Measurements from ENCODE around the gene SNRK.

Gene SNRK

DNA sequence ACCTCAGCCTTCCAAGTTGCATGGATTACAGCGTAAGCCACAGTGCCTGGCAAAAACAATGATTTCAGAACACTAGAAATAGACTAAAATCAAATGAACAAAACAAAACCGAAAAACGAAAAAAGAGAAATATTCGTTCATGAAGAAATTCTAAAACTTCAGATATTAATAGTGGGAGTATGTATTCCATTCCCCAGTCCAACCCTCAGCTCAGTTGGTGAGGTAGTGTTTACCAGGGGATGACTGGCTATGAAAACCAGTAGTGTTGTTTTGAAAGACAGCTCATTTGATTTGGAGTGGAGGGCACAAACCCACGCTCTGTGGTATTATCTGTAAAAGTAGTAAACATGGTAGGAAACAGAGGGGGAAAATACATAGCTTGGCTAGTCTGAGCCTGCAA lies 6.8 kb upstream of the SNRK start:
- Histone ChIP-seq H3K4me1 (ENCODE audit: control insufficient read depth, insufficient read depth, low read length) (no peaks in the 10 kb centered on the region), H3K4me3 (ENCODE audit: low read length) (no peak overlapping the region), H3K27me3 (ENCODE audit: control insufficient read depth, insufficient read depth, low read length) (no peaks in the 10 kb centered on the region), H3K36me3 (ENCODE audit: control insufficient read depth, insufficient read depth, low read length) (no peaks in the 10 kb centered on the region), H3K9ac (ENCODE audit: low read length) (no peak overlapping the region), H3K27ac (ENCODE audit: low read depth, low read length) (no peak overlapping the region)

GRCh38 chr3:43281020-43281419 lies 5.3 kb upstream of the SNRK start:
- no peaks in the 10 kb centered on the region for H3K27me3 ChIP-seq (ENCODE audit: control insufficient read depth, insufficient read depth, low read length)

DNA sequence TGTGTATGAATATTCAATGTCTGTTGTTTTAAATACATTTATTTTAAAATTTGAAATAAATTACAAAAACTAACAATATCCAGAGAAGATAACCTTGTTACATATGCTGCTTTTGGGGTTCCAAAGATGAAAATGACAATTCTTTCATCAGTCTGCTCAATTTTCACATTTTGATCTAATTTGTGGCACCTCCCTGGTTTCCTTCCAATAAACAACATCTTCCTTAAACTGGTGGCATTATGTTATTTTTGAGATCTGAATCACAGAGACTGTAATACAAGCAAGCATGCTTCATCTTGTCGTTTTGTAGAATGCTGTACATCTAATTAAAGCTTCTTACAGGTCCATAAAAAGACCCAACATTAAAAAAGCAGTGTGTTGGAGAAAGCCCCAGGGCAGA lies 2.2 kb upstream of the SNRK start:
- H3K9ac ChIP-seq (ENCODE audit: low read length), result no peak overlapping the region
- H3K27ac ChIP-seq (ENCODE audit: low read depth, low read length), result no peak overlapping the region
- no peaks in the 10 kb centered on the region for H3K27me3 ChIP-seq (ENCODE audit: control insufficient read depth, insufficient read depth, low read length)
- H3K36me3 ChIP-seq (ENCODE audit: control insufficient read depth, insufficient read depth, low read length), result no peaks in the 10 kb centered on the region
- no peak overlapping the region for H3K4me3 ChIP-seq (ENCODE audit: low read length)
- peaks cover 13% of the 10 kb centered on the region for H3K4me1 ChIP-seq (ENCODE audit: control insufficient read depth, insufficient read depth, low read length)

More at GRCh38 chr3:43281020-43281419, 5.3 kb upstream of the SNRK start:
- Histone ChIP-seq H3K27ac (ENCODE audit: low read depth, low read length) (no peak overlapping the region), H3K4me1 (ENCODE audit: control insufficient read depth, insufficient read depth, low read length) (peaks cover 3% of the 10 kb centered on the region), H3K36me3 (ENCODE audit: control insufficient read depth, insufficient read depth, low read length) (no peaks in the 10 kb centered on the region), H3K4me3 (ENCODE audit: low read length) (no peak overlapping the region), H3K9ac (ENCODE audit: low read length) (no peak overlapping the region)

- Histone ChIP-seq H3K9ac (ENCODE audit: low read length) (no peak overlapping the region), H3K4me3 (ENCODE audit: low read length) (no peak overlapping the region), H3K36me3 (ENCODE audit: control insufficient read depth, insufficient read depth, low read length) (no peaks in the 10 kb centered on the region), H3K27me3 (ENCODE audit: control insufficient read depth, insufficient read depth, low read length) (no peaks in the 10 kb centered on the region), H3K27ac (ENCODE audit: low read depth, low read length) (peak overlapping the region; percentile 4), H3K4me1 (ENCODE audit: control insufficient read depth, insufficient read depth, low read length) (peaks cover 19% of the 10 kb centered on the region)
Observed at GRCh38 chr3:43285644-43286043, 696 bp upstream of the SNRK start.

- Histone ChIP-seq H3K4me3 (ENCODE audit: low read length) (peak overlapping the region; percentile 86), H3K27me3 (ENCODE audit: control insufficient read depth, insufficient read depth, low read length) (no peaks in the 10 kb centered on the region), H3K36me3 (ENCODE audit: control insufficient read depth, insufficient read depth, low read length) (no peaks in the 10 kb centered on the region), H3K9ac (ENCODE audit: low read length) (peak overlapping the region; percentile 66), H3K4me1 (ENCODE audit: control insufficient read depth, insufficient read depth, low read length) (peaks cover 19% of the 10 kb centered on the region), H3K27ac (ENCODE audit: low read depth, low read length) (peak overlapping the region; percentile 89)
Observed at GRCh38 chr3:43286841-43287499, 630 bp downstream of the SNRK start.

GRCh38 chr3:43287500-43287873 lies 1.1 kb downstream of the SNRK start:
- Histone ChIP-seq H3K27me3 (ENCODE audit: control insufficient read depth, insufficient read depth, low read length) (no peaks in the 10 kb centered on the region), H3K27ac (ENCODE audit: low read depth, low read length) (peak overlapping the region; percentile 89), H3K4me3 (ENCODE audit: low read length) (peak overlapping the region; percentile 86), H3K36me3 (ENCODE audit: control insufficient read depth, insufficient read depth, low read length) (no peaks in the 10 kb centered on the region), H3K9ac (ENCODE audit: low read length) (peak overlapping the region; percentile 66), H3K4me1 (ENCODE audit: control insufficient read depth, insufficient read depth, low read length) (peaks cover 19% of the 10 kb centered on the region)

DNA sequence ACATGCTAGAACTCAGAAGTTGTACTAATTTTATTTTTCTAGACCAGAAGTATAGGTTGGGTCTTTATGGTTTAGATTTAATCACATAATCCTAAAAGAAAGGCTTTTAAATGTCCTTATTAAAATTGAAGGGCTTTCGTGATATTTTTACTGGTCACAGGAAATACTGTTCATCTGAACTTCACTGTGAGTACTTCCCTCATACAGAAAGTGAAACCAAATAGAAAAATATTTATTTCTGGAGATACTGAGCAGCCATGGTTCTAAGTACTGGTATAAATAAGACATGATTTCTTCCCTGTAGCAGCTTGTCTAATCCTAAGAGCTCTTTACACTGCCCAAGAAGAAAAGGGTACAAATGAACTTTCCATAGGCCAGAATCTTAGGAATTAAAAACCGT lies 2.0 kb downstream of the SNRK start:
- no peak overlapping the region for H3K9ac ChIP-seq (ENCODE audit: low read length)
- H3K27ac ChIP-seq (ENCODE audit: low read depth, low read length), result peak overlapping the region; percentile 40
- peaks cover 19% of the 10 kb centered on the region for H3K4me1 ChIP-seq (ENCODE audit: control insufficient read depth, insufficient read depth, low read length)

GRCh38 chr3:43288850-43289249 lies 2.5 kb downstream of the SNRK start:
- H3K27ac ChIP-seq (ENCODE audit: low read depth, low read length), result peak overlapping the region; percentile 38
- no peaks in the 10 kb centered on the region for H3K27me3 ChIP-seq (ENCODE audit: control insufficient read depth, insufficient read depth, low read length)
- H3K4me1 ChIP-seq (ENCODE audit: control insufficient read depth, insufficient read depth, low read length), result peaks cover 19% of the 10 kb centered on the region
- H3K9ac ChIP-seq (ENCODE audit: low read length), result no peak overlapping the region
- H3K4me3 ChIP-seq (ENCODE audit: low read length), result peak overlapping the region; percentile 40
- no peaks in the 10 kb centered on the region for H3K36me3 ChIP-seq (ENCODE audit: control insufficient read depth, insufficient read depth, low read length)

More for the DNA sequence above, 2.0 kb downstream of the SNRK start:
- Histone ChIP-seq H3K36me3 (ENCODE audit: control insufficient read depth, insufficient read depth, low read length) (no peaks in the 10 kb centered on the region), H3K4me3 (ENCODE audit: low read length) (peak overlapping the region; percentile 40), H3K27me3 (ENCODE audit: control insufficient read depth, insufficient read depth, low read length) (no peaks in the 10 kb centered on the region)

GRCh38 chr3:43289401-43289800 lies 3.1 kb downstream of the SNRK start:
- no peaks in the 10 kb centered on the region for H3K27me3 ChIP-seq (ENCODE audit: control insufficient read depth, insufficient read depth, low read length)
- no peak overlapping the region for H3K9ac ChIP-seq (ENCODE audit: low read length)
- H3K27ac ChIP-seq (ENCODE audit: low read depth, low read length), result peak overlapping the region; percentile 38
- H3K4me1 ChIP-seq (ENCODE audit: control insufficient read depth, insufficient read depth, low read length), result peaks cover 19% of the 10 kb centered on the region
- H3K36me3 ChIP-seq (ENCODE audit: control insufficient read depth, insufficient read depth, low read length), result no peaks in the 10 kb centered on the region
- H3K4me3 ChIP-seq (ENCODE audit: low read length), result peak overlapping the region; percentile 42

DNA sequence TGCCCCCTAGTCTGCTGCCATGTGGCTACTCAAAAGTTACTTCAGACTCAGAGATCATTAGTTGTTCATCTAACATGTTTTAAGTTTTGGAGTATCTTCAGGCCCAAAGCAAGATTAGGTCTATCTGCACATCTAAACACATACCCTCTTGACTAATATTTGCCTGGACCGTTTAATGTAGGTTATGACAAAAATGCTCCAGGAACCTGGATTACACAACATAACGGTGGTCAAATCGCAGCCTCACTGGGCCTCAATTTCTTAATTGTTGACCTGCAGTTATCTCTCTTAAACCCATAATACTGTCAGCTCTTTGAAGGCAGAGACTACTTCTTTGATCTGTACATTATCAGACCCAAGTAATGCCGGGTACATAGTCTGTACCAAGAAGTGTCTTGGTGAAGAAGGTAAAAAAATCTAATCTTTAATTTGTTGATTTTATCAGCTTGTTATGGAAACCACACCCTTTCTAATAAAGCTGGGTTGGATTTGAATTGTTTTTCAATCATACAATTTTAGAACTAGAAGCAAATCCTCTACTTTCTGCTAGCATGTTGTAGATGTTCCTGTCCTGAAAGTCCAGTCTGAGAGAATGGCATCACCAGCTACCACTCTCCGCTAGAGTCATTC lies 3.6 kb downstream of the SNRK start:
- Histone ChIP-seq H3K36me3 (ENCODE audit: control insufficient read depth, insufficient read depth, low read length) (no peaks in the 10 kb centered on the region), H3K4me1 (ENCODE audit: control insufficient read depth, insufficient read depth, low read length) (peaks cover 19% of the 10 kb centered on the region), H3K4me3 (ENCODE audit: low read length) (peak overlapping the region; percentile 42), H3K9ac (ENCODE audit: low read length) (no peak overlapping the region), H3K27ac (ENCODE audit: low read depth, low read length) (no peak overlapping the region), H3K27me3 (ENCODE audit: control insufficient read depth, insufficient read depth, low read length) (no peaks in the 10 kb centered on the region)

GRCh38 chr3:43290956-43291355 lies 4.6 kb downstream of the SNRK start:
- H3K9ac ChIP-seq (ENCODE audit: low read length), result no peak overlapping the region
- H3K4me1 ChIP-seq (ENCODE audit: control insufficient read depth, insufficient read depth, low read length), result peaks cover 16% of the 10 kb centered on the region
- no peak overlapping the region for H3K4me3 ChIP-seq (ENCODE audit: low read length)
- H3K27ac ChIP-seq (ENCODE audit: low read depth, low read length), result no peak overlapping the region
- H3K27me3 ChIP-seq (ENCODE audit: control insufficient read depth, insufficient read depth, low read length), result no peaks in the 10 kb centered on the region
- H3K36me3 ChIP-seq (ENCODE audit: control insufficient read depth, insufficient read depth, low read length), result no peaks in the 10 kb centered on the region

DNA sequence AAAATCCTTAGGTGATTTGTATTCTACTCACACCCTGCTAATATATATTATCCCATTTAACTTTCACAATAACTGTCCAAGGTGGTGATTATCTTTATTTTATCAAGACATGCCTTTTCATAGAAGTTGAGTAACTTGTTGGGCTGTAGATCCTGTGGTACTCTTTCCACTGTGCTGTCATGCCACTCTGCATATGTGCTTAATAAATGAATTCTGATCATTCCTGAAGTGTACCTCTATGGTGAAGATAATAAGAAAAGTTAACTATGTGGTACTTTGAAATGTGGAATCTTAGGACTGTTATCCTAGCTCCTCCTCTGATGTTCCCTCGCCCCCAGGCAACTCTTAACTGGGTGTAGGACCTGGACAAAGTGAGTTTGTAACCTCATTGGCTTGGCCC lies 5.2 kb downstream of the SNRK start:
- no peak overlapping the region for H3K4me3 ChIP-seq (ENCODE audit: low read length)
- no peaks in the 10 kb centered on the region for H3K36me3 ChIP-seq (ENCODE audit: control insufficient read depth, insufficient read depth, low read length)
- no peak overlapping the region for H3K27ac ChIP-seq (ENCODE audit: low read depth, low read length)
- no peaks in the 10 kb centered on the region for H3K27me3 ChIP-seq (ENCODE audit: control insufficient read depth, insufficient read depth, low read length)
- no peak overlapping the region for H3K9ac ChIP-seq (ENCODE audit: low read length)
- H3K4me1 ChIP-seq (ENCODE audit: control insufficient read depth, insufficient read depth, low read length), result peaks cover 16% of the 10 kb centered on the region

GRCh38 chr3:43294975-43295374 lies 8.6 kb downstream of the SNRK start:
- Histone ChIP-seq H3K27me3 (ENCODE audit: control insufficient read depth, insufficient read depth, low read length) (no peaks in the 10 kb centered on the region), H3K4me3 (ENCODE audit: low read length) (no peak overlapping the region), H3K36me3 (ENCODE audit: control insufficient read depth, insufficient read depth, low read length) (no peaks in the 10 kb centered on the region), H3K4me1 (ENCODE audit: control insufficient read depth, insufficient read depth, low read length) (no peaks in the 10 kb centered on the region), H3K27ac (ENCODE audit: low read depth, low read length) (no peak overlapping the region), H3K9ac (ENCODE audit: low read length) (no peak overlapping the region)
